ENCODE data around the gene PIP5K1C. TPM values are rescaled to one million over a fixed set of nuclear protein-coding genes. Genes with fewer than 3 reads are reported as not detected.

PIP5K1C gene
- total and polyA plus RNA-seq, 7 experiments from 2014 or later = 6.8 to 32.4 (median 21.8) TPM

DNA sequence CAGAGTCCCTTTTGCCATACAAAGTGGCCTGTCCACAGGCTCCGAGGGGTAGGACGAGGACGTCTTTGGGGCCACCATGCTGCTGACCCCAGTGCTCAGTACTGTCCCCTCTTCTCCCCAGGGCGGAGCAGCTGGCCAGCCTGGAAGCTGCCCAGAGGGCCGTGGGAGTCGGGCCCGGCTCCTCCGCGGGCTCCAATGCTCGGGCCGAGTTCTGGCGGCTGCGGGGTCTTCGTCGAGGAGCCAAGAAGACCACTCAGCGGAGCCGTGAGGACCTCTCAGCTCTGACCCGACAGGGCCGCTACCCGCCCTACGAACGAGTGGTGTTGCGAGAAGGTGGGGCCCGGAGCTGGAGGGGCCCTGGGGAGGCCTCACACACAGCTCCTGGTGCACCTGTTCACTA, 40.2 kb upstream of the PIP5K1C start:
- H3K36me3 ChIP-seq (ENCODE audit: control insufficient read depth in 2 of 3, insufficient read depth in 3 of 3, low read length in 3 of 3) = no peaks in the 10 kb centered on the region
- no peak for ATAC-seq
- POLR2A ChIA-PET = interaction anchor here (1.6 to 2.7 kb wide), 5 partner anchors 10 to 22 kb away, joined by 5 to 21 read pairs (median 6); partner anchors contain the start of genes APBA3 and MRPL54
- Mint-ChIP-seq H3K27ac (no peak overlapping the region), H3K4me3 (no peak overlapping the region), H3K4me1 (peaks cover 3 to 20% (median 17%) of the 10 kb centered on the region in 7 donors), H3K36me3 (peaks cover 0 to 26% (median 10%) of the 10 kb centered on the region in 5 donors), H3K27me3 (no peaks in the 10 kb centered on the region), H3K9me3 (no peaks in the 10 kb centered on the region)
- DNase-seq = no peak
- no peaks in the 10 kb centered on the region for H3K9me3 ChIP-seq (ENCODE audit: control insufficient read depth in 2 of 3, low read length in 3 of 3)
- intact Hi-C loops (cut with micrococcal nuclease) = no loop called here
- CTCF ChIA-PET = interaction anchor here (1.4 to 1.6 kb wide), 3 partner anchors 22 to 81 kb away, joined by 3 to 6 read pairs (median 5); partner anchors contain the start of genes APBA3 and MRPL54
- no peak overlapping the region for H3K27ac ChIP-seq (ENCODE audit: low read depth, low read length)
- H3K4me1 ChIP-seq (ENCODE audit: control insufficient read depth in 2 of 2, insufficient read depth in 2 of 2, low read length in 2 of 2) = peaks cover 0 to 18% of the 10 kb centered on the region in 2 donors
- H3K4me3 ChIP-seq (ENCODE audit: low read length) = no peak overlapping the region
- no peaks in the 10 kb centered on the region for H3K27me3 ChIP-seq (ENCODE audit: control insufficient read depth in 2 of 2, insufficient read depth in 2 of 2, low read length in 2 of 2)

DNA sequence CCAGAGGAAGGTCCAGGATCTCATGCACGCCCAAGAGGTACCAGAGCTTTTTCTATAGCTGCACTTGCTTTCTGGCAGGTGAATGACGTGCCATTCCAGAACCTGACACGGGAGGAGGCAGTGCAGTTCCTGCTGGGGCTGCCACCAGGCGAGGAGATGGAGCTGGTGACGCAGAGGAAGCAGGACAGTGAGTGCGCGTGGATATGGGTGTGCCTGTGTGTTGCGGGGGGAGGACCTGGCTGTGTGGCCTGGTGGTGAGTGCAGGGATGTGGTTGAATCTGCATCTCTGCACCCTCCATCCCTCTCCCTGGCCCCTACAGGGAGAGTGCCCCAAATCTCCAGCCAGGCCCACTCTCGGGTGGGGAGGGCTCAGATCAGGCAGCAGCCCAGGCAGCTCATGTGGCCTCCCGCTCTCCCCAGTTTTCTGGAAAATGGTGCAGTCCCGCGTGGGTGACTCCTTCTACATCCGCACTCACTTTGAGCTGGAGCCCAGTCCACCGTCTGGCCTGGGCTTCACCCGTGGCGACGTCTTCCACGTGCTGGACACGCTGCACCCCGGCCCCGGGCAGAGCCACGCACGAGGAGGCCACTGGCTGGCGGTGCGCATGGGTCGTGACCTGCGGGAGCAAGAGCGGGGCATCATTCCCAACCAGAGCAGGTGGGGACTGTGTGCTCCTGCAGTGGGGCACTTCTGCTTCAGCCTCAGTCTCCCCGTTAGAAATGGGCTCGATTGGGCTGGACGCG, 38.4 kb upstream of the PIP5K1C start:
- Mint-ChIP-seq H3K9me3 (no peaks in the 10 kb centered on the region), H3K27ac (peak overlapping the region; percentile 32 to 93 (median 71)), H3K4me1 (peaks cover 3 to 20% (median 17%) of the 10 kb centered on the region in 7 donors), H3K4me3 (peak overlapping the region in 4 of 10 donors; percentile 30 to 54 (median 42)), H3K36me3 (peaks cover 0 to 23% (median 7%) of the 10 kb centered on the region in 5 donors), H3K27me3 (no peaks in the 10 kb centered on the region)
- peaks cover 0 to 18% of the 10 kb centered on the region in 2 donors for H3K4me1 ChIP-seq (ENCODE audit: control insufficient read depth in 2 of 2, insufficient read depth in 2 of 2, low read length in 2 of 2)
- CTCF ChIA-PET = interaction anchor here (0.7 to 1.0 kb wide), 3 partner anchors 11 to 21 kb away, joined by 3 read pairs; no protein-coding TSS in a partner anchor
- no peak overlapping the region for H3K27ac ChIP-seq (ENCODE audit: low read depth, low read length)
- no peak for ATAC-seq
- H3K4me3 ChIP-seq (ENCODE audit: low read length) = no peak overlapping the region
- POLR2A ChIA-PET = interaction anchor here (0.6 to 2.7 kb wide), 6 partner anchors 12 to 678 kb away, joined by 3 to 21 read pairs (median 5); partner anchors contain the start of genes APBA3 and MRPL54
- DNase-seq = no peak
- no peaks in the 10 kb centered on the region for H3K9me3 ChIP-seq (ENCODE audit: control insufficient read depth in 2 of 3, low read length in 3 of 3)
- H3K36me3 ChIP-seq (ENCODE audit: control insufficient read depth in 2 of 3, insufficient read depth in 3 of 3, low read length in 3 of 3) = peaks cover 0 to 2% (median 0%) of the 10 kb centered on the region in 3 experiments
- no peaks in the 10 kb centered on the region for H3K27me3 ChIP-seq (ENCODE audit: control insufficient read depth in 2 of 2, insufficient read depth in 2 of 2, low read length in 2 of 2)
- intact Hi-C loops (cut with micrococcal nuclease) = no loop called here

DNA sequence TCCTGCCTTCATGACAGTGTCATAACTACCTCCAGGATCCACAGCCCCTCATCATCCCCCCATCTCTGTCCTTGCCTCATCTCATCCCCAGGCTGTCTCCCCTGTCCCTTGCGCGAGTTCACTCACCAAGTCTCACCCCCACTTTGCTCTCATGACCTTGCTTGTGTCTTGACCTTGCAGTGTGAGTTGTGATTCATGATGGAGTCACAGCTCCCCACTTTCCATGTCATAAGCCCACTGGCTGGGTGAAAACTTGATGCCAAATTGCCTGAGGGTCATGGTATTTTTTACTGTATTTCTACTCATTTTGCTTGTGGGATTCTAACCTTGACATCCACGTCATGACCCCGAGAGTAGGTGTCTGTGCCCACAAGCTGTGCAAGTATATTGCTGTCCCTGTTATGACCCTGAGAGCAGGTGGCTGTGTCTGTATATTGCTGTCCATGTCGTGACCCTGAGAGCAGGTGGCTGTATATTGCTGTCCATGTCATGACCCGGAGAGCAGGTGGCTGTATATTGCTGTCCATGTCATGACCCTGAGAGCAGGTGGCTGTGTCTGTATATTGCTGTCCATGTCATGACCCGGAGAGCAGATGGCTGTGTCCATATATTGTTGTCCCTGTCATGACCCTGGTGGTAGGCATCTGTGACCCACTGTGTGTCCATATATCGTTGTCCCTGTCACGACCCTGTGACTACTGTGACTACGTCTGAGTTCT, 37.4 kb upstream of the PIP5K1C start:
- Mint-ChIP-seq H3K27ac (peak overlapping the region in 5 of 9 donors; percentile 2 to 93 (median 62)), H3K4me1 (peaks cover 3 to 20% (median 17%) of the 10 kb centered on the region in 7 donors), H3K9me3 (no peaks in the 10 kb centered on the region), H3K27me3 (no peaks in the 10 kb centered on the region), H3K4me3 (peak overlapping the region in 1 of 10 donors; percentile 30), H3K36me3 (peaks cover 0 to 32% (median 7%) of the 10 kb centered on the region in 5 donors)
- no peak for DNase-seq
- ChIA-PET POLR2A (interaction anchor here (0.9 kb wide), 2 partner anchors 12 to 20 kb away, joined by 3 to 4 read pairs; no protein-coding TSS in a partner anchor), CTCF (interaction anchor here (0.5 to 1.0 kb wide), 4 partner anchors 12 to 26 kb away, joined by 3 read pairs; partner anchors contain the start of gene MRPL54)
- Histone ChIP-seq H3K27me3 (ENCODE audit: control insufficient read depth in 2 of 2, insufficient read depth in 2 of 2, low read length in 2 of 2) (no peaks in the 10 kb centered on the region), H3K9me3 (ENCODE audit: control insufficient read depth in 2 of 3, low read length in 3 of 3) (no peaks in the 10 kb centered on the region), H3K27ac (ENCODE audit: low read depth, low read length) (no peak overlapping the region), H3K36me3 (ENCODE audit: control insufficient read depth in 2 of 3, insufficient read depth in 3 of 3, low read length in 3 of 3) (peaks cover 0 to 4% (median 0%) of the 10 kb centered on the region in 3 experiments), H3K4me1 (ENCODE audit: control insufficient read depth in 2 of 2, insufficient read depth in 2 of 2, low read length in 2 of 2) (peaks cover 0 to 18% of the 10 kb centered on the region in 2 donors), H3K4me3 (ENCODE audit: low read length) (no peak overlapping the region)
- ATAC-seq = no peak
- intact Hi-C loops (cut with micrococcal nuclease) = no loop called here

DNA sequence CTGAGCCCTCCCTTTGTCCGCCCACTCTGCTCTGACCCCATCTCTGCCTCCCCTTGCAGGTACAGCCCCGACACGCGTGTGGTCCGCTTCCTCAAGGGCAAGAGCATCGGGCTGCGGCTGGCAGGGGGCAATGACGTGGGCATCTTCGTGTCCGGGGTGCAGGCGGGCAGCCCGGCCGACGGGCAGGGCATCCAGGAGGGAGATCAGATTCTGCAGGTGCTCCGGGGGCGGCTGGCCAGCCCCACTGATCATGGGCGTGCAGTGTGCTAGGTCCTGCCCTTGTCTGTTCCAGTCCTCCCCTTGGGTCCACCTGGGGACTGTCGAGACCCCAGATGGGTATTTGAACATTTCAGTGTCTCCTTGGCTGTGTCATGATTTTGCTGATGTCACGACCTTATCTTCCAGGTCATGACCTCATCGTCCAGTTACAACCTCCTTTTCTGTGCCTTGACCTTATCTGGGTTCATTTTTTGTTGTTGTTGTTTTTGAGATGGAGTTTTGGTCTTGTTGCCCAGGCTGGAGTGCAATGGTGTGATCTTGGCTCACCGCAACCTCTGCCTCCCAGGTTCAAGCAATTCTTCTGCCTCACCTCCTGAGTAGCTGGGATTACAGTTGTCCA, 35.9 kb upstream of the PIP5K1C start:
- no peaks in the 10 kb centered on the region for H3K9me3 Mint-ChIP-seq
- POLR2A ChIA-PET = no interaction called here
- H3K4me3 Mint-ChIP-seq = no peak overlapping the region
- intact Hi-C loops (cut with micrococcal nuclease) = no loop called here
- H3K27me3 Mint-ChIP-seq = no peaks in the 10 kb centered on the region
- no peak overlapping the region for H3K4me3 ChIP-seq (ENCODE audit: low read length)
- no peaks in the 10 kb centered on the region for H3K9me3 ChIP-seq (ENCODE audit: control insufficient read depth in 2 of 3, low read length in 3 of 3)
- H3K4me1 ChIP-seq (ENCODE audit: control insufficient read depth in 2 of 2, insufficient read depth in 2 of 2, low read length in 2 of 2) = peaks cover 0 to 18% of the 10 kb centered on the region in 2 donors
- H3K36me3 Mint-ChIP-seq = peaks cover 0 to 32% (median 7%) of the 10 kb centered on the region in 5 donors
- H3K36me3 ChIP-seq (ENCODE audit: control insufficient read depth in 2 of 3, insufficient read depth in 3 of 3, low read length in 3 of 3) = peaks cover 0 to 4% (median 0%) of the 10 kb centered on the region in 3 experiments
- ATAC-seq (no peak), DNase-seq (no peak)
- no peak overlapping the region for H3K27ac Mint-ChIP-seq
- H3K4me1 Mint-ChIP-seq = peaks cover 3 to 20% (median 17%) of the 10 kb centered on the region in 7 donors
- CTCF ChIA-PET = interaction anchor here (1.0 kb wide), 1 partner anchor 26 kb away, joined by 3 read pairs; the partner anchor contains the start of gene MRPL54
- H3K27ac ChIP-seq (ENCODE audit: low read depth, low read length) = no peak overlapping the region
- H3K27me3 ChIP-seq (ENCODE audit: control insufficient read depth in 2 of 2, insufficient read depth in 2 of 2, low read length in 2 of 2) = no peaks in the 10 kb centered on the region

GRCh38 chr19:3734310-3734600, 34.0 kb upstream of the PIP5K1C start:
- H3K27ac ChIP-seq (ENCODE audit: low read depth, low read length) = no peak overlapping the region
- ChIA-PET POLR2A (no interaction called here), CTCF (no interaction called here)
- ATAC-seq (no peak), DNase-seq (no peak)
- H3K9me3 ChIP-seq (ENCODE audit: control insufficient read depth in 2 of 3, low read length in 3 of 3) = no peaks in the 10 kb centered on the region
- Mint-ChIP-seq H3K4me3 (no peak overlapping the region), H3K27ac (peak overlapping the region in 1 of 9 donors; percentile 26), H3K9me3 (no peaks in the 10 kb centered on the region), H3K4me1 (peaks cover 0 to 14% (median 11%) of the 10 kb centered on the region in 7 donors), H3K36me3 (peaks cover 0 to 41% (median 12%) of the 10 kb centered on the region in 5 donors), H3K27me3 (no peaks in the 10 kb centered on the region)
- peaks cover 0 to 4% (median 0%) of the 10 kb centered on the region in 3 experiments for H3K36me3 ChIP-seq (ENCODE audit: control insufficient read depth in 2 of 3, insufficient read depth in 3 of 3, low read length in 3 of 3)
- H3K4me1 ChIP-seq (ENCODE audit: control insufficient read depth in 2 of 2, insufficient read depth in 2 of 2, low read length in 2 of 2) = peaks cover 0 to 11% of the 10 kb centered on the region in 2 donors
- intact Hi-C loops (cut with micrococcal nuclease) = no loop called here
- H3K27me3 ChIP-seq (ENCODE audit: control insufficient read depth in 2 of 2, insufficient read depth in 2 of 2, low read length in 2 of 2) = no peaks in the 10 kb centered on the region
- no peak overlapping the region for H3K4me3 ChIP-seq (ENCODE audit: low read length)

DNA sequence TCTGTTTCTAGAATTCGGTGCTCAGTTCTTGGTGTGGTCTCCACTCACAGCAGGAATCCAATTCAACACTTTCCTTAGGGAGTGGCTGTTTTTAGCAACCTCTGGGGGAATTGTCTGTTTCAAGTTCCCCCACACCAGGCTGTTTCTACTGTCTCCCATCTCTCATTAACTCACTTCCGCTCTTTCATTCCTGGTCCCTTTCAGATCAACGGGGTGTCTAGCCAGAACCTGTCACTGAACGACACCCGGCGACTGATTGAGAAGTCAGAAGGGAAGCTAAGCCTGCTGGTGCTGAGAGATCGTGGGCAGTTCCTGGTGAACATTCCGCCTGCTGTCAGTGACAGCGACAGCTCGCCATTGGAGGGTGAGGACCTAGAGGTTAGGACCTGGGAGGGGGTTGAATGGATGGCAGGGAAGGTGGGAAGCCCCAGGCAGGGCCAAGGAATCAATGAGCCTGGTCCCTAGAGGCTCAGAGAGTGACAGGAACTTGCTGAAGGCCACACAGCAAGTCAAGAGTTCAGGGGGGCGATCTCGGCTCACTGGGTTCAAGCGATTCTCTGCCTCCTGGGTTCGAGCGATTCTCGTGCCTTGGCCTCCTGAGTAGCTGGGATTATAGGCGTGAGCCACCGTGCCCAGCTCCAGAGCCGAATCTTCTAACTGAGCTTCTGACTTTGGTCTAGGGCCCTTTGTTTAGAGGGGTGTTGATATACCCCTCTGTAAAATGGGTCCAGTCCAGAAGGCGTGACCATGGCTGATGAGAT, 33.5 kb upstream of the PIP5K1C start:
- H3K9me3 Mint-ChIP-seq = no peaks in the 10 kb centered on the region
- H3K4me1 ChIP-seq (ENCODE audit: control insufficient read depth in 2 of 2, insufficient read depth in 2 of 2, low read length in 2 of 2) = peaks cover 0 to 6% of the 10 kb centered on the region in 2 donors
- peak overlapping the region in 4 of 9 donors; percentile 26 to 67 (median 44) for H3K27ac Mint-ChIP-seq
- ChIA-PET CTCF (no interaction called here), POLR2A (no interaction called here)
- H3K27ac ChIP-seq (ENCODE audit: low read depth, low read length) = no peak overlapping the region
- no peak for DNase-seq
- H3K36me3 Mint-ChIP-seq = peaks cover 0 to 44% (median 15%) of the 10 kb centered on the region in 5 donors
- H3K27me3 Mint-ChIP-seq = no peaks in the 10 kb centered on the region
- peaks cover 0 to 4% (median 0%) of the 10 kb centered on the region in 3 experiments for H3K36me3 ChIP-seq (ENCODE audit: control insufficient read depth in 2 of 3, insufficient read depth in 3 of 3, low read length in 3 of 3)
- peaks cover 0 to 12% (median 7%) of the 10 kb centered on the region in 7 donors for H3K4me1 Mint-ChIP-seq
- no peaks in the 10 kb centered on the region for H3K9me3 ChIP-seq (ENCODE audit: control insufficient read depth in 2 of 3, low read length in 3 of 3)
- no peak for ATAC-seq
- H3K4me3 Mint-ChIP-seq = no peak overlapping the region
- no peak overlapping the region for H3K4me3 ChIP-seq (ENCODE audit: low read length)
- intact Hi-C loops (cut with micrococcal nuclease) = no loop called here
- no peaks in the 10 kb centered on the region for H3K27me3 ChIP-seq (ENCODE audit: control insufficient read depth in 2 of 2, insufficient read depth in 2 of 2, low read length in 2 of 2)

All from naive thymus-derived CD4-positive, alpha-beta T cell (primary cell).